Neural cell (in vitro differentiated cells): ENCODE results near the gene MAGT1.

ENCODE experiments used
- CTCF ChIP-seq: fragments of 450-650 bp; IDR thresholded peaks from 2 replicates; pipeline ENCODE4 v1.5.1; 2014; ENCODE audit warnings: antibody characterized with exemption, mild to moderate bottlenecking, moderate library complexity; ENCODE audit not compliant: poor library complexity, severe bottlenecking
- POLR2AphosphoS5 ChIP-seq: IDR thresholded peaks from 2 replicates; pipeline ENCODE4 v1.6.1; 2012
- RAD21 ChIP-seq: fragments of 450-650 bp; conservative IDR thresholded peaks from 2 replicates; pipeline ENCODE4 v1.6.1; 2014; ENCODE audit warnings: antibody characterized with exemption, mild to moderate bottlenecking, moderate library complexity

GRCh38 chrX:77901506-77901905 is 6.3 kb upstream of the MAGT1 start:
- TF ChIP-seq CTCF, result no peak
- no peak for TF ChIP-seq POLR2AphosphoS5
- TF ChIP-seq RAD21, result no peak
